Muscle layer of duodenum (tissue), 2 donors: ENCODE data around the gene CHST7.

ENCODE experiments used
- H3K27ac ChIP-seq: one replicate; pipeline ENCODE4 v1.7.0; 2013; ENCODE audit warnings: mild to moderate bottlenecking, low read length
- H3K27me3 ChIP-seq: one replicate; pipeline ENCODE4 v1.7.0; 2013; ENCODE audit warnings: low read depth, mild to moderate bottlenecking, control low read depth, low read length
- H3K36me3 ChIP-seq, 2 donors: one replicate each; pipeline ENCODE4 v1.7.0; 2013; ENCODE audit warnings: low read length in 2 of 2, control low read depth in 1 of 2, mild to moderate bottlenecking in 1 of 2; ENCODE audit not compliant: insufficient read depth in 2 of 2, control insufficient read depth in 1 of 2
- H3K4me1 ChIP-seq, 2 donors: one replicate each; pipeline ENCODE4 v1.7.0; 2013; ENCODE audit warnings: low read length in 2 of 2, mild to moderate bottlenecking in 2 of 2, control low read depth in 1 of 2, moderate library complexity in 1 of 2; ENCODE audit not compliant: insufficient read depth in 2 of 2, control insufficient read depth in 1 of 2
- H3K4me3 ChIP-seq, 2 donors: one replicate each; pipeline ENCODE4 v1.7.0; 2013; ENCODE audit warnings: low read length in 2 of 2, low read depth in 1 of 2, mild to moderate bottlenecking in 1 of 2
- H3K9me3 ChIP-seq, 2 donors: one replicate each; pipeline ENCODE4 v1.7.0; 2013; ENCODE audit warnings: low read length in 2 of 2, control low read depth in 1 of 2, mild to moderate bottlenecking in 1 of 2; ENCODE audit not compliant: control insufficient read depth in 1 of 2
- donor health status: healthy.

CHST7 gene

GRCh38 chrX:46551494-46552128 lies 22.0 kb upstream of the CHST7 start:
- no peak overlapping the region for H3K27ac ChIP-seq

GRCh38 chrX:46553935-46554334 lies 19.6 kb upstream of the CHST7 start:
- H3K4me3 ChIP-seq, result no peak overlapping the region
- no peak overlapping the region for H3K27ac ChIP-seq
- no peaks in the 10 kb centered on the region for H3K36me3 ChIP-seq
- no peaks in the 10 kb centered on the region for H3K4me1 ChIP-seq
- H3K9me3 ChIP-seq, result no peaks in the 10 kb centered on the region
- H3K27me3 ChIP-seq, result no peaks in the 10 kb centered on the region

More at GRCh38 chrX:46551494-46552128, 22.0 kb upstream of the CHST7 start:
- Histone ChIP-seq H3K36me3 (no peaks in the 10 kb centered on the region), H3K4me1 (peaks cover 0 to 3% of the 10 kb centered on the region in 2 donors), H3K9me3 (no peaks in the 10 kb centered on the region), H3K4me3 (no peak overlapping the region), H3K27me3 (no peaks in the 10 kb centered on the region)

- Histone ChIP-seq H3K4me1 (no peaks in the 10 kb centered on the region), H3K36me3 (no peaks in the 10 kb centered on the region), H3K9me3 (no peaks in the 10 kb centered on the region), H3K27me3 (no peaks in the 10 kb centered on the region), H3K27ac (no peak overlapping the region), H3K4me3 (no peak overlapping the region)
Observed at GRCh38 chrX:46554942-46555341, 18.6 kb upstream of the CHST7 start.

- Histone ChIP-seq H3K4me3 (no peak overlapping the region), H3K27ac (no peak overlapping the region), H3K9me3 (no peaks in the 10 kb centered on the region), H3K4me1 (no peaks in the 10 kb centered on the region), H3K27me3 (no peaks in the 10 kb centered on the region), H3K36me3 (no peaks in the 10 kb centered on the region)
Observed at GRCh38 chrX:46559062-46559461, 14.5 kb upstream of the CHST7 start.

- Histone ChIP-seq H3K4me1 (no peaks in the 10 kb centered on the region), H3K36me3 (no peaks in the 10 kb centered on the region), H3K9me3 (no peaks in the 10 kb centered on the region), H3K27ac (no peak overlapping the region), H3K27me3 (no peaks in the 10 kb centered on the region), H3K4me3 (no peak overlapping the region)
Observed at GRCh38 chrX:46561824-46562657, 11.5 kb upstream of the CHST7 start.

GRCh38 chrX:46567388-46567787 lies 6.2 kb upstream of the CHST7 start:
- H3K9me3 ChIP-seq, result no peaks in the 10 kb centered on the region
- no peak overlapping the region for H3K27ac ChIP-seq
- H3K27me3 ChIP-seq, result no peaks in the 10 kb centered on the region

GRCh38 chrX:46569621-46570020 lies 3.9 kb upstream of the CHST7 start:
- Histone ChIP-seq H3K9me3 (no peaks in the 10 kb centered on the region), H3K4me3 (no peak overlapping the region), H3K36me3 (no peaks in the 10 kb centered on the region), H3K27me3 (no peaks in the 10 kb centered on the region), H3K27ac (no peak overlapping the region), H3K4me1 (no peaks in the 10 kb centered on the region)

More at GRCh38 chrX:46567388-46567787, 6.2 kb upstream of the CHST7 start:
- H3K4me3 ChIP-seq, result no peak overlapping the region
- no peaks in the 10 kb centered on the region for H3K36me3 ChIP-seq
- H3K4me1 ChIP-seq, result no peaks in the 10 kb centered on the region

GRCh38 chrX:46571423-46572339 lies 1.9 kb upstream of the CHST7 start:
- Histone ChIP-seq H3K9me3 (no peaks in the 10 kb centered on the region), H3K4me3 (no peak overlapping the region), H3K27ac (no peak overlapping the region), H3K36me3 (no peaks in the 10 kb centered on the region), H3K4me1 (no peaks in the 10 kb centered on the region), H3K27me3 (no peaks in the 10 kb centered on the region)

GRCh38 chrX:46572340-46572936 lies 1.1 kb upstream of the CHST7 start:
- Histone ChIP-seq H3K9me3 (no peaks in the 10 kb centered on the region), H3K27ac (no peak overlapping the region), H3K27me3 (no peaks in the 10 kb centered on the region), H3K4me1 (no peaks in the 10 kb centered on the region), H3K36me3 (no peaks in the 10 kb centered on the region), H3K4me3 (no peak overlapping the region)

- Histone ChIP-seq H3K27ac (no peak overlapping the region), H3K36me3 (no peaks in the 10 kb centered on the region), H3K4me3 (peak overlapping the region; percentile 37 to 73), H3K9me3 (no peaks in the 10 kb centered on the region), H3K4me1 (no peaks in the 10 kb centered on the region), H3K27me3 (no peaks in the 10 kb centered on the region)
Observed at GRCh38 chrX:46573892-46574773, 568 bp downstream of the CHST7 start.
